Uterus (tissue), 2 donors: ENCODE data around the gene PDE12.

Source experiments
- POLR2A ChIP-seq, 2 donors: fragments of 450-650 bp; IDR thresholded peaks; one replicate each; pipeline ENCODE4 v1.6.1; 2016; ENCODE audit warnings: antibody characterized with exemption in 2 of 2, mild to moderate bottlenecking in 1 of 2, moderate library complexity in 1 of 2
- TF ChIP-seq, protein P1 (sequence below), 4 experiments: fragments of 200-600 bp in 2 of 4; fragments of 450-650 bp in 2 of 4; sonication (generic) in 2 of 4; IDR thresholded peaks; one replicate each; pipeline ENCODE4 v1.5.1; 2016 to 2019; ENCODE audit warnings: antibody characterized with exemption in 4 of 4, mild to moderate bottlenecking in 2 of 4, moderate library complexity in 1 of 4

- TF ChIP-seq, protein P1, sequence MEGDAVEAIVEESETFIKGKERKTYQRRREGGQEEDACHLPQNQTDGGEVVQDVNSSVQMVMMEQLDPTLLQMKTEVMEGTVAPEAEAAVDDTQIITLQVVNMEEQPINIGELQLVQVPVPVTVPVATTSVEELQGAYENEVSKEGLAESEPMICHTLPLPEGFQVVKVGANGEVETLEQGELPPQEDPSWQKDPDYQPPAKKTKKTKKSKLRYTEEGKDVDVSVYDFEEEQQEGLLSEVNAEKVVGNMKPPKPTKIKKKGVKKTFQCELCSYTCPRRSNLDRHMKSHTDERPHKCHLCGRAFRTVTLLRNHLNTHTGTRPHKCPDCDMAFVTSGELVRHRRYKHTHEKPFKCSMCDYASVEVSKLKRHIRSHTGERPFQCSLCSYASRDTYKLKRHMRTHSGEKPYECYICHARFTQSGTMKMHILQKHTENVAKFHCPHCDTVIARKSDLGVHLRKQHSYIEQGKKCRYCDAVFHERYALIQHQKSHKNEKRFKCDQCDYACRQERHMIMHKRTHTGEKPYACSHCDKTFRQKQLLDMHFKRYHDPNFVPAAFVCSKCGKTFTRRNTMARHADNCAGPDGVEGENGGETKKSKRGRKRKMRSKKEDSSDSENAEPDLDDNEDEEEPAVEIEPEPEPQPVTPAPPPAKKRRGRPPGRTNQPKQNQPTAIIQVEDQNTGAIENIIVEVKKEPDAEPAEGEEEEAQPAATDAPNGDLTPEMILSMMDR (IDR thresholded peaks at IDR 0.05), result no peak
- no peak for TF ChIP-seq POLR2A (IDR thresholded peaks at IDR 0.05)
Measured at GRCh38 chr3:57594576-57594975, 38.5 kb downstream of the PDE12 start.
